Neural progenitor cell (in vitro differentiated cells): ENCODE data around the gene FOXN4. TPM values are rescaled to one million over a fixed set of nuclear protein-coding genes. Genes with fewer than 3 reads are reported as not detected.

ENCODE experiments used
- DNase-seq: peaks from one replicate; pipeline ENCODE4 v3.0.0-alpha.2; 2016; ENCODE audit warnings: low spot score
- H2AFZ ChIP-seq: fragments of 200-600 bp; sonication (generic); replicated peaks from 2 replicates; pipeline ENCODE4 v1.6.1; 2016; ENCODE audit warnings: antibody characterized with exemption
- H3F3A ChIP-seq: fragments of 200-600 bp; sonication (generic); 2 replicates; pipeline ENCODE4 v1.6.1; 2016; ENCODE audit warnings: antibody characterized with exemption, low read depth
- H3K27ac ChIP-seq: fragments of 200-600 bp; sonication (generic); 2 replicates; pipeline ENCODE4 v1.5.1; 2016; ENCODE audit warnings: mild to moderate bottlenecking
- H3K27me3 ChIP-seq: fragments of 200-600 bp; sonication (generic); 2 replicates; pipeline ENCODE4 v1.6.1; 2016; ENCODE audit warnings: mild to moderate bottlenecking, moderate library complexity
- H3K36me3 ChIP-seq: fragments of 200-600 bp; sonication (generic); 2 replicates; pipeline ENCODE4 v1.5.1; 2016
- H3K4me1 ChIP-seq: fragments of 200-600 bp; sonication (generic); 2 replicates; pipeline ENCODE4 v1.6.1; 2016; ENCODE audit warnings: mixed run types
- H3K4me2 ChIP-seq: fragments of 200-600 bp; sonication (generic); 2 replicates; pipeline ENCODE4 v1.6.1; 2016
- H3K4me3 ChIP-seq: fragments of 200-600 bp; sonication (generic); 2 replicates; pipeline ENCODE4 v1.5.1; 2016
- H3K79me2 ChIP-seq: fragments of 200-600 bp; sonication (generic); 2 replicates; pipeline ENCODE4 v1.6.1; 2016; ENCODE audit warnings: low read depth
- H3K9ac ChIP-seq: fragments of 200-600 bp; sonication (generic); 2 replicates; pipeline ENCODE4 v1.6.1; 2016
- H3K9me3 ChIP-seq: fragments of 200-600 bp; sonication (generic); 2 replicates; pipeline ENCODE4 v1.5.1; 2016; ENCODE audit warnings: low read depth
- H4K20me1 ChIP-seq: fragments of 200-600 bp; sonication (generic); 2 replicates; pipeline ENCODE4 v1.6.1; 2016; ENCODE audit warnings: low read depth
- H3K27ac Mint-ChIP-seq: 3 replicates; pipeline ENCODE4 v1.8.0; 2021; ENCODE audit warnings: mixed read lengths
- H3K27me3 Mint-ChIP-seq: 2 replicates; pipeline ENCODE4 v1.8.0; 2022; ENCODE audit warnings: low read depth, mild to moderate bottlenecking, inconsistent platforms, moderate library complexity, mixed read lengths; ENCODE audit not compliant: insufficient read depth
- H3K36me3 Mint-ChIP-seq: 3 replicates; pipeline ENCODE4 v1.8.0; 2021; ENCODE audit warnings: mixed read lengths
- H3K4me1 Mint-ChIP-seq: 3 replicates; pipeline ENCODE4 v1.8.0; 2021; ENCODE audit warnings: mixed read lengths
- H3K4me3 Mint-ChIP-seq: 3 replicates; pipeline ENCODE4 v1.8.0; 2021; ENCODE audit warnings: mild to moderate bottlenecking, moderate library complexity, mixed read lengths
- H3K9me3 Mint-ChIP-seq: 3 replicates; pipeline ENCODE4 v1.8.0; 2020; ENCODE audit warnings: mixed read lengths
- EZH2 ChIP-seq: fragments of 200-600 bp; sonication (generic); IDR thresholded peaks from 2 replicates; pipeline ENCODE4 v1.6.1; 2017; ENCODE audit warnings: antibody characterized with exemption, mild to moderate bottlenecking, moderate library complexity
- EZH2phosphoT487 ChIP-seq: fragments of 200-600 bp; sonication (generic); IDR thresholded peaks from 2 replicates; pipeline ENCODE4 v1.6.1; 2017; ENCODE audit warnings: antibody characterized with exemption
- total RNA-seq: library from RNA; depleted of rRNA; stranded (reverse); fragments of >200 nt; gene quantifications from 2 replicates; pipeline ENCODE4 v1.2.3, GENCODE V29; 2015; ENCODE audit warnings: low replicate concordance
- TF ChIP-seq, protein P1 (sequence below): fragments of 200-600 bp; sonication (generic); IDR thresholded peaks from 2 replicates; pipeline ENCODE4 v1.5.1; 2017; ENCODE audit warnings: antibody characterized with exemption, mild to moderate bottlenecking

The FOXN4 gene
- total RNA-seq, 1 donor from 2014 or later: not detected

DNA sequence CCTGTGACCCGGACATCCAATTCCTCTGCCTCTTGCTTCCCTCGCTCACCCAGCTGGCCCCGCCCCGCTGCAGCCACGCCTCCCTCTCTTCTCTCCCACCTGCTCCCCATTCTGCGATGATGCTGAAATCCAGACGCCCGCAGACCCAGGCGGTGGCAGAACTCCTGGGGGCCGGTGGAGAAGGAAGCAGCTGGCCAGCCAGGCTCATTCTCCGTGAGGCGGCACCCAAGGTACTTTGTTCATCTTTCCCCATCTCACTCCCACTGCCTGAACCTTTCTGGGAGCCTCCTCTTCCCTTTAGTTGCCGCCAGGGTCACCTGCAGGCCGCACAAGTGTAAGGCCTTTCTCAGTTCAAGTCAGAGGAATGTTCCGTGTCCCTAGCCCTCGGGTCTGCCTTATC lies 35.7 kb downstream of the FOXN4 start:
- no peak overlapping the region for H3K4me3 Mint-ChIP-seq
- Histone ChIP-seq H3F3A (no peaks in the 10 kb centered on the region), H3K4me1 (peaks cover 12% of the 10 kb centered on the region), H3K4me2 (peak overlapping the region; percentile 55), H3K36me3 (no peaks in the 10 kb centered on the region), H3K27ac (no peak overlapping the region), H2AFZ (peak overlapping the region; percentile 82), H4K20me1 (no peaks in the 10 kb centered on the region), H3K9ac (no peak overlapping the region), H3K79me2 (no peaks in the 10 kb centered on the region), H3K27me3 (peaks cover 8% of the 10 kb centered on the region), H3K9me3 (no peaks in the 10 kb centered on the region), H3K4me3 (no peak overlapping the region)
- peaks cover 9% of the 10 kb centered on the region for H3K27me3 Mint-ChIP-seq
- H3K36me3 Mint-ChIP-seq: no peaks in the 10 kb centered on the region
- H3K27ac Mint-ChIP-seq: no peak overlapping the region
- peaks cover 10% of the 10 kb centered on the region for H3K4me1 Mint-ChIP-seq
- peak; percentile 55 for DNase-seq
- TF ChIP-seq EZH2 (no peak), EZH2phosphoT487 (no peak)
- TF ChIP-seq, protein P1, sequence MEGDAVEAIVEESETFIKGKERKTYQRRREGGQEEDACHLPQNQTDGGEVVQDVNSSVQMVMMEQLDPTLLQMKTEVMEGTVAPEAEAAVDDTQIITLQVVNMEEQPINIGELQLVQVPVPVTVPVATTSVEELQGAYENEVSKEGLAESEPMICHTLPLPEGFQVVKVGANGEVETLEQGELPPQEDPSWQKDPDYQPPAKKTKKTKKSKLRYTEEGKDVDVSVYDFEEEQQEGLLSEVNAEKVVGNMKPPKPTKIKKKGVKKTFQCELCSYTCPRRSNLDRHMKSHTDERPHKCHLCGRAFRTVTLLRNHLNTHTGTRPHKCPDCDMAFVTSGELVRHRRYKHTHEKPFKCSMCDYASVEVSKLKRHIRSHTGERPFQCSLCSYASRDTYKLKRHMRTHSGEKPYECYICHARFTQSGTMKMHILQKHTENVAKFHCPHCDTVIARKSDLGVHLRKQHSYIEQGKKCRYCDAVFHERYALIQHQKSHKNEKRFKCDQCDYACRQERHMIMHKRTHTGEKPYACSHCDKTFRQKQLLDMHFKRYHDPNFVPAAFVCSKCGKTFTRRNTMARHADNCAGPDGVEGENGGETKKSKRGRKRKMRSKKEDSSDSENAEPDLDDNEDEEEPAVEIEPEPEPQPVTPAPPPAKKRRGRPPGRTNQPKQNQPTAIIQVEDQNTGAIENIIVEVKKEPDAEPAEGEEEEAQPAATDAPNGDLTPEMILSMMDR: no peak
- peaks cover 7% of the 10 kb centered on the region for H3K9me3 Mint-ChIP-seq

DNA sequence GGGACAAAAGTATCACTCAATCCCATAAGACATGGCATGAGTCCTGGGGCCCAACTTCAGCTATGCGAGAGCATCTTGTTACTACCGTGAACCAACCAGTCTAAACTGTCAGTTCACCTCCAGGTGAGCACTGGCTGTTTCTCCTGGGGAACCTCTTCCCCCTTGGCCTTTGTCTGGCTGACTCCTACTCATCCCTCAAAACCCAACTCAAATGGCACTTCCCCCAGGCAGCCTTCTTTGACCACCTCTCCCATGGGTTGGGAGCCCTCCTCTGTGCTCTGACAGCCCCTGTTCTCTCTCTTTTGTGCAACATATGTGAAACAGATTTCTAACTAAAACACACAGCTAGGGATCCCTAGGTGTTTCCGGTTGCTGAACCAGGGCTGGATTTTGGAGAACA lies 37.7 kb downstream of the FOXN4 start:
- Histone ChIP-seq H3F3A (no peaks in the 10 kb centered on the region), H2AFZ (no peak overlapping the region), H3K9ac (no peak overlapping the region), H3K4me3 (no peak overlapping the region), H3K4me2 (no peak overlapping the region), H3K4me1 (peaks cover 5% of the 10 kb centered on the region), H4K20me1 (no peaks in the 10 kb centered on the region), H3K79me2 (no peaks in the 10 kb centered on the region), H3K9me3 (no peaks in the 10 kb centered on the region), H3K27me3 (peaks cover 8% of the 10 kb centered on the region), H3K27ac (no peak overlapping the region), H3K36me3 (no peaks in the 10 kb centered on the region)
- no peak overlapping the region for H3K4me3 Mint-ChIP-seq
- TF ChIP-seq, protein P1: no peak
- TF ChIP-seq EZH2phosphoT487 (no peak), EZH2 (no peak)
- peaks cover 3% of the 10 kb centered on the region for H3K4me1 Mint-ChIP-seq
- peaks cover 7% of the 10 kb centered on the region for H3K9me3 Mint-ChIP-seq
- H3K27ac Mint-ChIP-seq: no peak overlapping the region
- DNase-seq: no peak
- peaks cover 9% of the 10 kb centered on the region for H3K27me3 Mint-ChIP-seq
- H3K36me3 Mint-ChIP-seq: no peaks in the 10 kb centered on the region

DNA sequence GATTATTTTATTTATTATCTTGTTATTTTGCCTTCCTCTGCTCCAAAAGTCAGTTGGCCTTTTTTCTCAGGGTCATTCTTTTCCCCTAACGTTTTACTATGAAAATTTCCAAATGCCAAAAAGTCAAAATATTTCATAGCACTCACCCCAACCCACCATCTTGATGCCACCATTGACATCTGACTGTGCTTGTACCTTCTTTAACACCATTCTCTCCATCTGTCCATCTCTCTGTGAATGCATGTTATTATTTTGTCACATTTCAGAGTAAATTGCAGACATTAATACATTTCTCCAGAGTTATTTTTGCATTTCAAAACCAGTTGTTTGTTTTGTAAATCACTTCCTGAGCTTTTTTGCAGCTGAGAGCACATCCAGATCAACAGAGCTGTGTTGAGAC lies 38.6 kb downstream of the FOXN4 start:
- Histone ChIP-seq H4K20me1 (no peaks in the 10 kb centered on the region), H3K36me3 (no peaks in the 10 kb centered on the region), H3K9ac (no peak overlapping the region), H3F3A (no peaks in the 10 kb centered on the region), H2AFZ (no peak overlapping the region), H3K79me2 (no peaks in the 10 kb centered on the region), H3K27me3 (peaks cover 8% of the 10 kb centered on the region), H3K27ac (no peak overlapping the region), H3K9me3 (no peaks in the 10 kb centered on the region), H3K4me2 (no peak overlapping the region), H3K4me3 (no peak overlapping the region), H3K4me1 (peaks cover 5% of the 10 kb centered on the region)
- no peak overlapping the region for H3K4me3 Mint-ChIP-seq
- TF ChIP-seq, protein P1: no peak
- TF ChIP-seq EZH2: no peak
- TF ChIP-seq EZH2phosphoT487: no peak
- no peak for DNase-seq
- no peak overlapping the region for H3K27ac Mint-ChIP-seq
- H3K4me1 Mint-ChIP-seq: peaks cover 3% of the 10 kb centered on the region
- H3K27me3 Mint-ChIP-seq: peaks cover 4% of the 10 kb centered on the region
- no peaks in the 10 kb centered on the region for H3K36me3 Mint-ChIP-seq
- peaks cover 7% of the 10 kb centered on the region for H3K9me3 Mint-ChIP-seq

DNA sequence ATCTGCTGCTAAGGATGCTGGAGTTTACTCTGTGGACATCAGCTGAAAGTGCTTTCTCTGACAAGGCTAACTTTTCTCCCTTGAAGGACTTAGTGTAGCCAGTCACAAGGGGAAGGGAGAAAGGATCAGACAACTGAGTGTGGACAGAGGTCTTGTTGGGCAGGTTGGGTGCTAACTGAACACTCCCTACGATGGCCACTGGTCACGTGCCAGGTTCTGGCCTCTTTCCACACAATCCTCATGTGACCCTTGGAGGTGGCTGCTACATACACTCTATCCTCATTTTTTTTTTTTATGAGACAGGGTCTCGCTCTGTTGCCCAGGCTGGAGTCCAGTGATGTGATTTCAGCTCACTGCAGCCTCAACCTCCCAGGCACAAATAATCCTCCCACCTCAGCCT lies 39.7 kb downstream of the FOXN4 start:
- no peak overlapping the region for H3K9ac ChIP-seq
- H3K4me3 ChIP-seq: no peak overlapping the region
- H4K20me1 ChIP-seq: no peaks in the 10 kb centered on the region
- peaks cover 8% of the 10 kb centered on the region for H3K27me3 ChIP-seq
- H3K4me3 Mint-ChIP-seq: no peak overlapping the region
- H3K36me3 ChIP-seq: no peaks in the 10 kb centered on the region
- no peak overlapping the region for H2AFZ ChIP-seq
- H3K79me2 ChIP-seq: no peaks in the 10 kb centered on the region
- H3K27ac ChIP-seq: no peak overlapping the region
- H3K9me3 Mint-ChIP-seq: peaks cover 7% of the 10 kb centered on the region
- no peaks in the 10 kb centered on the region for H3K9me3 ChIP-seq
- H3K4me1 ChIP-seq: peaks cover 5% of the 10 kb centered on the region
- H3K4me2 ChIP-seq: no peak overlapping the region
- H3K36me3 Mint-ChIP-seq: no peaks in the 10 kb centered on the region
- no peaks in the 10 kb centered on the region for H3F3A ChIP-seq
- no peak overlapping the region for H3K27ac Mint-ChIP-seq
- H3K4me1 Mint-ChIP-seq: peaks cover 3% of the 10 kb centered on the region
- peaks cover 4% of the 10 kb centered on the region for H3K27me3 Mint-ChIP-seq
- DNase-seq: no peak
- TF ChIP-seq EZH2 (no peak), EZH2phosphoT487 (no peak)
- TF ChIP-seq, protein P1: no peak
